ENCODE measurements around the gene CSNK2B. TPM values are rescaled to one million over a fixed set of nuclear protein-coding genes. Genes with fewer than 3 reads are reported as not detected.

Gene CSNK2B
- total and polyA plus RNA-seq, 9 of the 15 experiments (the other 6 are each of a cell fraction or from before 2014, with no cell fraction given) = 120 to 1,126 (median 529) TPM

DNA sequence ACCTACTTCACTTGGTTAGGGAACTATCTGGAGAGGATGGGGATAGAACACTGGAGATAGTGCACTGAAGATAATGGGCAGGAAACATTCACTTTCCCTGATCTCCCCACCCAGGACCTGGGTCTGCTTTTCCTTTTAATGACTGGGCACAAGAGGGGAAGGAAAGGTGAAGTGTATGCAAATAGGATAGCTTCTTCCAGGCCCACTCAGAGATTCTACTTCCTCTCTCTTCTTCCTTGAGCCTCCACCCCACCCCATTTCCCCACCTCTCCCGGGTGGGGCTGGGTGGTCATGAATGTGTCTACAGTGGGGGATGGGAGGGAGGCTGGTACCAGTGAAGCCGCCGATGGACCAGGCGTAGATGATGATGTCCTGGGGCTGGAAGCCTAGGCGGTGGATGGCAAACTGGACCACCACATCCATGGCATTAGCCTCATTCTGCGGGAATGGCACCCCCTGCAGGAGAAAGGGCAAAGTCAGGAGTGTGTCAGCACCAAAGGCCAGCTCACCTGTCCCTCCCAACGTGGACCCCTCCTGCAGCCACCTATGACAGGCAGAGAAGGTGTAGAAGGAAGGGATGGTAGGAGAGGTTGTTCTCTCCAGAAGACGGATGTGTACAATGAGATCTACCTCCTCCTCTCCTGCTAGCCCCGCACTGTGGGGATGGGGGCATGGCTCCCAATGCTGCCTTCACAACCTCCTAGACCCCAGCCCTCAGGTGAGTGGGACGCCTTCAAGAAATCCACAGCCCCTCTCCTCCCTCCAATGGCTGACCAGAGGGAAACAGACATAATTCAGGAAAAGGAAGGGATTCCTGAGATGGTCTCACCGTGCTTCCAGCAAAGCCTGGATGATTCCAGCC is 23.6 kb downstream of the CSNK2B start (continued):
- no peak for TF ChIP-seq SP1 (CRISPR knock-in tag; IDR thresholded peaks at IDR 0.05)
- TF ChIP-seq IFI16 (CRISPR knock-in tag; IDR thresholded peaks at IDR 0.05) = no peak
- TF ChIP-seq, protein P1, sequence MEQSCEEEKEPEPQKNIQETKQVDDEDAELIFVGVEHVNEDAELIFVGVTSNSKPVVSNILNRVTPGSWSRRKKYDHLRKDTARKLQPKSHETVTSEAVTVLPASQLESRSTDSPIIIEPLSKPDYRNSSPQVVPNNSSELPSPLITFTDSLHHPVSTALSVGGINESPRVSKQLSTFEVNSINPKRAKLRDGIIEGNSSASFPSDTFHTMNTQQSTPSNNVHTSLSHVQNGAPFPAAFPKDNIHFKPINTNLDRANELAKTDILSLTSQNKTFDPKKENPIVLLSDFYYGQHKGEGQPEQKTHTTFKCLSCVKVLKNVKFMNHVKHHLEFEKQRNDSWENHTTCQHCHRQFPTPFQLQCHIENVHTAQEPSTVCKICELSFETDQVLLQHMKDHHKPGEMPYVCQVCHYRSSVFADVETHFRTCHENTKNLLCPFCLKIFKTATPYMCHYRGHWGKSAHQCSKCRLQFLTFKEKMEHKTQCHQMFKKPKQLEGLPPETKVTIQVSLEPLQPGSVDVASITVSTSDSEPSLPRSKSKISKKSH (CRISPR knock-in tag; IDR thresholded peaks at IDR 0.05) = no peak
- TF ChIP-seq ZNF24 (IDR thresholded peaks at IDR 0.05) = no peak
- TF ChIP-seq CBX5 (IDR thresholded peaks at IDR 0.05; ENCODE audit: borderline replicate concordance, low read depth) = no peak
- TF ChIP-seq RBM14 (IDR thresholded peaks at IDR 0.05; ENCODE audit: borderline replicate concordance, insufficient read depth, low read depth, low read length) = no peak
- TF ChIP-seq, protein P2, sequence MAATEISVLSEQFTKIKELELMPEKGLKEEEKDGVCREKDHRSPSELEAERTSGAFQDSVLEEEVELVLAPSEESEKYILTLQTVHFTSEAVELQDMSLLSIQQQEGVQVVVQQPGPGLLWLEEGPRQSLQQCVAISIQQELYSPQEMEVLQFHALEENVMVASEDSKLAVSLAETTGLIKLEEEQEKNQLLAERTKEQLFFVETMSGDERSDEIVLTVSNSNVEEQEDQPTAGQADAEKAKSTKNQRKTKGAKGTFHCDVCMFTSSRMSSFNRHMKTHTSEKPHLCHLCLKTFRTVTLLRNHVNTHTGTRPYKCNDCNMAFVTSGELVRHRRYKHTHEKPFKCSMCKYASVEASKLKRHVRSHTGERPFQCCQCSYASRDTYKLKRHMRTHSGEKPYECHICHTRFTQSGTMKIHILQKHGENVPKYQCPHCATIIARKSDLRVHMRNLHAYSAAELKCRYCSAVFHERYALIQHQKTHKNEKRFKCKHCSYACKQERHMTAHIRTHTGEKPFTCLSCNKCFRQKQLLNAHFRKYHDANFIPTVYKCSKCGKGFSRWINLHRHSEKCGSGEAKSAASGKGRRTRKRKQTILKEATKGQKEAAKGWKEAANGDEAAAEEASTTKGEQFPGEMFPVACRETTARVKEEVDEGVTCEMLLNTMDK (IDR thresholded peaks at IDR 0.05; ENCODE audit: borderline replicate concordance, insufficient read depth, low read depth, low read length, poor library complexity, severe bottlenecking) = peak; percentile 86
- no peak for TF ChIP-seq XRCC4 (IDR thresholded peaks at IDR 0.05; ENCODE audit: extremely low read depth, insufficient read depth, insufficient read length)
- TF ChIP-seq, protein P3, sequence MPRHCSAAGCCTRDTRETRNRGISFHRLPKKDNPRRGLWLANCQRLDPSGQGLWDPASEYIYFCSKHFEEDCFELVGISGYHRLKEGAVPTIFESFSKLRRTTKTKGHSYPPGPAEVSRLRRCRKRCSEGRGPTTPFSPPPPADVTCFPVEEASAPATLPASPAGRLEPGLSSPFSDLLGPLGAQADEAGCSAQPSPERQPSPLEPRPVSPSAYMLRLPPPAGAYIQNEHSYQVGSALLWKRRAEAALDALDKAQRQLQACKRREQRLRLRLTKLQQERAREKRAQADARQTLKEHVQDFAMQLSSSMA (CRISPR knock-in tag; IDR thresholded peaks at IDR 0.05) = 0 out of 2 replicates have a peak, but pooled peaks have one; percentile 41
- TF ChIP-seq RBM25 (IDR thresholded peaks at IDR 0.05; ENCODE audit: low read depth, low read length, severe bottlenecking) = no peak
- TF ChIP-seq, protein P4, sequence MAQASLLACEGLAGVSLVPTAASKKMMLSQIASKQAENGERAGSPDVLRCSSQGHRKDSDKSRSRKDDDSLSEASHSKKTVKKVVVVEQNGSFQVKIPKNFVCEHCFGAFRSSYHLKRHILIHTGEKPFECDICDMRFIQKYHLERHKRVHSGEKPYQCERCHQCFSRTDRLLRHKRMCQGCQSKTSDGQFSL (CRISPR knock-in tag; IDR thresholded peaks at IDR 0.05) = 0 out of 2 replicates have a peak, but pooled peaks have one; percentile 12
- TF ChIP-seq, protein P4 (tag; IDR thresholded peaks at IDR 0.05) = no peak
